Measurements from ENCODE around the gene PAQR8.

GRCh38 chr6:52365866-52366540 lies 4.1 kb downstream of the PAQR8 start:
- TF ChIP-seq, protein P1, sequence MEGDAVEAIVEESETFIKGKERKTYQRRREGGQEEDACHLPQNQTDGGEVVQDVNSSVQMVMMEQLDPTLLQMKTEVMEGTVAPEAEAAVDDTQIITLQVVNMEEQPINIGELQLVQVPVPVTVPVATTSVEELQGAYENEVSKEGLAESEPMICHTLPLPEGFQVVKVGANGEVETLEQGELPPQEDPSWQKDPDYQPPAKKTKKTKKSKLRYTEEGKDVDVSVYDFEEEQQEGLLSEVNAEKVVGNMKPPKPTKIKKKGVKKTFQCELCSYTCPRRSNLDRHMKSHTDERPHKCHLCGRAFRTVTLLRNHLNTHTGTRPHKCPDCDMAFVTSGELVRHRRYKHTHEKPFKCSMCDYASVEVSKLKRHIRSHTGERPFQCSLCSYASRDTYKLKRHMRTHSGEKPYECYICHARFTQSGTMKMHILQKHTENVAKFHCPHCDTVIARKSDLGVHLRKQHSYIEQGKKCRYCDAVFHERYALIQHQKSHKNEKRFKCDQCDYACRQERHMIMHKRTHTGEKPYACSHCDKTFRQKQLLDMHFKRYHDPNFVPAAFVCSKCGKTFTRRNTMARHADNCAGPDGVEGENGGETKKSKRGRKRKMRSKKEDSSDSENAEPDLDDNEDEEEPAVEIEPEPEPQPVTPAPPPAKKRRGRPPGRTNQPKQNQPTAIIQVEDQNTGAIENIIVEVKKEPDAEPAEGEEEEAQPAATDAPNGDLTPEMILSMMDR (conservative IDR thresholded peaks at IDR 0.05; ENCODE audit: low read depth, low read length): no peak
- no peak for TF ChIP-seq EZH2 (IDR thresholded peaks at IDR 0.05; ENCODE audit: low read length, unreplicated experiment)
- TF ChIP-seq EZH2phosphoT487 (IDR thresholded peaks at IDR 0.05; ENCODE audit: borderline replicate concordance, low read length): no peak

Data from PC-3 (cell line).